Sciatic nerve (tissue), 2 donors: Measurements from ENCODE around the gene EYA3. TPM values are rescaled to one million over a fixed set of nuclear protein-coding genes. Genes with fewer than 3 reads are reported as not detected.

Experiments used
- ATAC-seq: fragments of 200-7000 bp; cut with Tn5 transposase; one replicate; pipeline ENCODE4 v1.9.1; 2020; ENCODE audit warnings: mild to moderate bottlenecking, moderate library complexity
- DNase-seq: peaks from one replicate; pipeline ENCODE4 v3.0.0-alpha.2; 2020; ENCODE audit warnings: low spot score
- intact Hi-C: fragments of 100-400 bp; cut with DNase I; formaldehyde crosslinking; loops from one replicate; pipeline ENCODE4 v1.14.2; 2022
- total RNA-seq: library from RNA; stranded (reverse); fragmentation: NEBNext Ultra II Directional; extraction: Animal tissue kit (Norgen Biotek cat#: 25700); gene quantifications from one replicate; pipeline ENCODE4 v1.2.1, GENCODE V29; 2021
- donor health status: DM: no; HTN: no; CAD: no.
- donor health status: DM: no; HTN: no; CAD: no.

Gene EYA3
- total RNA-seq, 1 donor from 2014 or later = 20.1 TPM

GRCh38 chr1:27981145-27981544, 107.3 kb downstream of the EYA3 start:
- intact Hi-C loops = no loop called here
- no peak for ATAC-seq
- DNase-seq = no peak

GRCh38 chr1:27980216-27980845, 108.1 kb downstream of the EYA3 start:
- no peak for DNase-seq
- ATAC-seq = no peak
- intact Hi-C loops = no loop called here

- DNase-seq = no peak
- no peak for ATAC-seq
- intact Hi-C loops = no loop called here
Observed at GRCh38 chr1:27979859-27980201, 108.6 kb downstream of the EYA3 start.

- ATAC-seq (peak; percentile 72), DNase-seq (no peak)
- intact Hi-C loops = no loop called here
Observed at GRCh38 chr1:27979151-27979858, 109.1 kb downstream of the EYA3 start.

- intact Hi-C loops = no loop called here
- DNase-seq (no peak), ATAC-seq (no peak)
Observed at GRCh38 chr1:27974417-27974781, 114.0 kb downstream of the EYA3 start.

- DNase-seq (no peak), ATAC-seq (no peak)
- intact Hi-C loops = no loop called here
Observed at GRCh38 chr1:27973771-27974416, 114.5 kb downstream of the EYA3 start.

- ATAC-seq = no peak
Observed at GRCh38 chr1:27972141-27972540, 116.3 kb downstream of the EYA3 start.

GRCh38 chr1:27971674-27972073, 116.7 kb downstream of the EYA3 start:
- ATAC-seq (peak; percentile 83), DNase-seq (no peak)
- intact Hi-C loops = no loop called here

More at GRCh38 chr1:27972141-27972540, 116.3 kb downstream of the EYA3 start:
- intact Hi-C loops = no loop called here
- no peak for DNase-seq

GRCh38 chr1:27970401-27970800, 118.0 kb downstream of the EYA3 start:
- no peak for DNase-seq
- intact Hi-C loops = no loop called here
- no peak for ATAC-seq

GRCh38 chr1:27968692-27969091, 119.7 kb downstream of the EYA3 start:
- no peak for DNase-seq
- ATAC-seq = no peak
- intact Hi-C loops = no loop called here

GRCh38 chr1:27967884-27968466, 120.4 kb downstream of the EYA3 start:
- DNase-seq (no peak), ATAC-seq (no peak)
- intact Hi-C loops = no loop called here

- DNase-seq (no peak), ATAC-seq (no peak)
- intact Hi-C loops = no loop called here
Observed at GRCh38 chr1:27967106-27967883, 121.1 kb downstream of the EYA3 start.

GRCh38 chr1:27966402-27967105, 121.9 kb downstream of the EYA3 start:
- intact Hi-C loops = no loop called here
- no peak for ATAC-seq
- no peak for DNase-seq

GRCh38 chr1:27963393-27963792, 125.0 kb downstream of the EYA3 start:
- DNase-seq (no peak), ATAC-seq (no peak)
- intact Hi-C loops = no loop called here

GRCh38 chr1:27961646-27962221, 126.7 kb downstream of the EYA3 start:
- intact Hi-C loops = no loop called here
- no peak for ATAC-seq
- DNase-seq = no peak

- ATAC-seq (no peak), DNase-seq (no peak)
- intact Hi-C loops = no loop called here
Observed at GRCh38 chr1:27960762-27961645, 127.4 kb downstream of the EYA3 start.

- intact Hi-C loops = no loop called here
- DNase-seq = peak; percentile 84
- ATAC-seq = peak; percentile 96
Observed at GRCh38 chr1:27959792-27960603, 128.4 kb downstream of the EYA3 start, which contains the start of gene XKR8. TSS of gene XKR8 (plus strand) at chr1:27959973. CDS start at chr1:27960070, 97 bp downstream.
